Keratinocyte (primary cell): ENCODE measurements around the gene TUT4. TPM values are rescaled to one million over a fixed set of nuclear protein-coding genes. Genes with fewer than 3 reads are reported as not detected.

ENCODE experiments used
- DNase-seq: peaks from one replicate; pipeline ENCODE4 v3.0.0-alpha.2; 2011; ENCODE audit warnings: low read depth, missing footprints, low spot score
- FAIRE-seq: peaks from 2 replicates; lab custom pipeline; 2011; peaks lifted over from hg19 to GRCh38; lab: Jason Lieb, UNC
- H2AFZ ChIP-seq: 2 replicates; pipeline ENCODE4 v1.6.0; 2012; ENCODE audit warnings: low read length, control low read depth, inconsistent platforms; ENCODE audit not compliant: control insufficient read depth
- H3K27ac ChIP-seq: 2 replicates; pipeline ENCODE4 v1.5.1; 2011; ENCODE audit warnings: low read length; ENCODE audit not compliant: control insufficient read depth, insufficient read depth
- H3K27me3 ChIP-seq: 3 replicates; pipeline ENCODE4 v1.6.0; 2011; ENCODE audit warnings: low read length; ENCODE audit not compliant: control insufficient read depth, insufficient read depth; ENCODE audit errors: extremely low read depth
- H3K36me3 ChIP-seq, 2 experiments: 2 replicates in 1 of 2; 3 replicates in 1 of 2; pipeline ENCODE4 v1.5.1; 2011; ENCODE audit warnings: low read length in 2 of 2, mild to moderate bottlenecking in 1 of 2; ENCODE audit not compliant: control insufficient read depth in 2 of 2, insufficient read depth in 2 of 2; ENCODE audit errors: extremely low read depth in 1 of 2
- H3K4me1 ChIP-seq: 3 replicates; pipeline ENCODE4 v1.5.1; 2011; ENCODE audit warnings: low read length; ENCODE audit not compliant: control insufficient read depth, insufficient read depth; ENCODE audit errors: extremely low read depth
- H3K4me2 ChIP-seq: 3 replicates; pipeline ENCODE4 v1.6.0; 2011; ENCODE audit warnings: low read depth, low read length; ENCODE audit not compliant: control insufficient read depth, insufficient read depth; ENCODE audit errors: extremely low read depth
- H3K4me3 ChIP-seq, 3 experiments: fragments of 200-600 bp in 1 of 3; sonication (generic) in 1 of 3; 2 replicates in 2 of 3; 3 replicates in 1 of 3; pipeline ENCODE4 v1.5.1; 2011 to 2016; ENCODE audit warnings: low read length in 3 of 3, mild to moderate bottlenecking in 3 of 3, control low read depth in 2 of 3, inconsistent platforms in 1 of 3, low read depth in 1 of 3, mixed read lengths in 1 of 3, mixed run types in 1 of 3, moderate library complexity in 1 of 3; ENCODE audit not compliant: control insufficient read depth in 2 of 3, insufficient read depth in 2 of 3; ENCODE audit errors: extremely low read depth in 1 of 3
- H3K79me2 ChIP-seq: 2 replicates; pipeline ENCODE4 v1.6.0; 2012; ENCODE audit warnings: low read length; ENCODE audit not compliant: control insufficient read depth, insufficient read depth
- H3K9ac ChIP-seq: 3 replicates; pipeline ENCODE4 v1.6.0; 2011; ENCODE audit warnings: low read length; ENCODE audit not compliant: control insufficient read depth, insufficient read depth; ENCODE audit errors: extremely low read depth
- H3K9me1 ChIP-seq: 3 replicates; pipeline ENCODE4 v1.6.0; 2011; ENCODE audit warnings: low read length; ENCODE audit not compliant: control insufficient read depth, insufficient read depth; ENCODE audit errors: extremely low read depth
- H3K9me3 ChIP-seq: 2 replicates; pipeline ENCODE4 v1.5.1; 2012; ENCODE audit warnings: low read depth, low read length; ENCODE audit not compliant: control insufficient read depth
- H4K20me1 ChIP-seq: 3 replicates; pipeline ENCODE4 v1.6.0; 2011; ENCODE audit warnings: low read length; ENCODE audit not compliant: control insufficient read depth, insufficient read depth; ENCODE audit errors: extremely low read depth
- EZH2 ChIP-seq: IDR thresholded peaks from one replicate; pipeline ENCODE4 v1.6.1; 2012; ENCODE audit warnings: inconsistent platforms, mild to moderate bottlenecking, low read length, moderate library complexity
- dilution Hi-C: fragments of 300-500 bp; cut with MboI; formaldehyde crosslinking; loops from one replicate; pipeline ENCODE4 v1.7.0; 2020; ENCODE audit warnings: low sequenced_read_pairs; ENCODE audit not compliant: extremely low pct_ligation_motif_present
- polyA plus RNA-seq, 5 experiments: library from polyadenylated mRNA; depleted of rRNA in 3 of 5; stranded (reverse) in 3 of 5; stranded (forward) in 1 of 5; unstranded in 1 of 5; fragments of >200 nt; gene quantifications; 1 replicate in 1 of 5; 2 replicates in 3 of 5; 3 replicates in 1 of 5; pipeline versions ENCODE4 v1.2.1 to v1.2.3, GENCODE V29; 2011 to 2012; ENCODE audit warnings: missing spikeins in 2 of 5, low read depth in 1 of 5, low replicate concordance in 1 of 5
- TF ChIP-seq, protein P1 (sequence below), 3 experiments: IDR thresholded peaks in 1 of 3; conservative IDR thresholded peaks in 1 of 3; optimal IDR thresholded peaks in 1 of 3; 2 replicates in 2 of 3; 3 replicates in 1 of 3; pipeline versions ENCODE3 to v1.5.1; 2011; ENCODE audit warnings: low read length in 3 of 3, mild to moderate bottlenecking in 3 of 3, moderate library complexity in 2 of 3, control low read depth in 1 of 3, inconsistent platforms in 1 of 3; ENCODE audit not compliant: insufficient read depth in 2 of 3; ENCODE audit errors: extremely low read depth in 1 of 3

Gene TUT4
- polyA plus RNA-seq, 1 donor (not counting 4 experiments of a cell fraction or from before 2014, with no cell fraction given), result 27.5 TPM

DNA sequence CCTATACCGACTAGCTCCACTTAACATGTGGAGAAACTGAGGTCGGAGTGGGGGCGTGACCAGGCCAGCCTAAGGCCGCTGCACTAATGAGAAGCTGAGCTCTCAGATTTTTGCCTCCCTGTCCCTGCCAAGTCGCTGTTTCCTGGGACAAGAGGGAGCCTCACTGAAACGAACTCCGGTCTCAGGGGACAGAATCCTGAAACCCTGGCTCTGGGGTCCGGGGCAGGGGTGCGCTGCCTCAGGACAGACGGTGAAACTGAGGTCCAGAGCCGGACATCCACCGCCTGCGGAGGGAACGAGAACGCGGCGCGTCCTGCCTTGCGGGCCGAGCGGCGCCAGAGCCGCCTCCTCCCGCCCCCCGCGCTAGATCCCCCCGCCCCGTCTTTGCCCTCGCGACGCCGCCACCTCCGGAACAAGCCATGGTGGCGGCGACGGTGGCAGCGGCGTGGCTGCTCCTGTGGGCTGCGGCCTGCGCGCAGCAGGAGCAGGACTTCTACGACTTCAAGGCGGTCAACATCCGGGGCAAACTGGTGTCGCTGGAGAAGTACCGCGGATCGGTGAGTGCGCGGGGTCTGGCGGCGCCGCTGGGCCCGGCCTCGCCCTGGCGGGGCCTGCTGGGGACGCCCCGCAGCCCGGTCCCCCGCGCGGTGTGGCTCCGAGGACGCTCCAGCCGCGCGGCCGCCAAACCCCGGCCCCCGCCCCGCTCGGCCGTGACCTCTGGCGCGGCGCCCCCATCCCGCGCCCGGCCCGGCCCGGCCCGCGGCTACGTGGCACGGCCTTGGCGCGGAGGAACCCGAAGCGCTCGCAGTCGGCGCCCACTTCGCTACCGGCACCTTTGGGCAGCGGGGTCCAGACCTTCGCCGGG is 49.3 kb upstream of the TUT4 start, which contains the start of gene GPX7:
Gene GPX7 (plus strand): TSS at position 381 of the 865 bp plus-strand sequence. CDS start 39 bp downstream, at position 420.
- FAIRE-seq, result no peak
- Histone ChIP-seq H2AFZ (peak within 1 kb of the TSS; percentile 85), H3K9ac (peak within 1 kb of the TSS; percentile 42)

DNA sequence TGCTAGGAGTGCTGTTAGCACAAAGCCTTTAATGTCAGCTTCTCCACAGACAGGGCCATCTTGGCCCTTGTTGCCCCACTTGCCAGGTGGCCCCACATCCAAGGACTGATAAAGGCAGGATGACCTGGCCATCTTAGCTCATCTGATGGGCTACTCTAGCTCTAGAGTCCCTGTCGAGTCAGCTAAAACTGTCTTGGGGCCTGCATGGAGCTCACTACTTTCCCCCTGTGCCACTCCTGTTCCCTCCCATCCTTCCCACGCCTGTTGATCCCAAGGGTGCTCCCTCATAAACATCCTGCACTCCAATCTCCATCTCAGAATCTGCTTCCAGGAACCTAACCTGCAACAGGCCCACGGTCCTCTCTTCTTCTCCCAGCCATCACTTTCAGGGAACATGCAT is 48.6 kb upstream of the TUT4 start:
- Histone ChIP-seq H3K9me3 (no peaks in the 10 kb centered on the region), H3K9me1 (no peaks in the 10 kb centered on the region), H3K36me3 (no peaks in the 10 kb centered on the region), H3K79me2 (no peaks in the 10 kb centered on the region), H4K20me1 (no peaks in the 10 kb centered on the region), H3K27me3 (no peaks in the 10 kb centered on the region), H3K27ac (no peak overlapping the region), H3K9ac (no peak overlapping the region), H2AFZ (no peak overlapping the region), H3K4me2 (peak overlapping the region; percentile 61), H3K4me1 (no peaks in the 10 kb centered on the region), H3K4me3 (peak overlapping the region in 1 of 3 experiments; percentile 34)
- no peak for TF ChIP-seq EZH2
- TF ChIP-seq, protein P1, sequence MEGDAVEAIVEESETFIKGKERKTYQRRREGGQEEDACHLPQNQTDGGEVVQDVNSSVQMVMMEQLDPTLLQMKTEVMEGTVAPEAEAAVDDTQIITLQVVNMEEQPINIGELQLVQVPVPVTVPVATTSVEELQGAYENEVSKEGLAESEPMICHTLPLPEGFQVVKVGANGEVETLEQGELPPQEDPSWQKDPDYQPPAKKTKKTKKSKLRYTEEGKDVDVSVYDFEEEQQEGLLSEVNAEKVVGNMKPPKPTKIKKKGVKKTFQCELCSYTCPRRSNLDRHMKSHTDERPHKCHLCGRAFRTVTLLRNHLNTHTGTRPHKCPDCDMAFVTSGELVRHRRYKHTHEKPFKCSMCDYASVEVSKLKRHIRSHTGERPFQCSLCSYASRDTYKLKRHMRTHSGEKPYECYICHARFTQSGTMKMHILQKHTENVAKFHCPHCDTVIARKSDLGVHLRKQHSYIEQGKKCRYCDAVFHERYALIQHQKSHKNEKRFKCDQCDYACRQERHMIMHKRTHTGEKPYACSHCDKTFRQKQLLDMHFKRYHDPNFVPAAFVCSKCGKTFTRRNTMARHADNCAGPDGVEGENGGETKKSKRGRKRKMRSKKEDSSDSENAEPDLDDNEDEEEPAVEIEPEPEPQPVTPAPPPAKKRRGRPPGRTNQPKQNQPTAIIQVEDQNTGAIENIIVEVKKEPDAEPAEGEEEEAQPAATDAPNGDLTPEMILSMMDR (optimal IDR thresholded peaks at IDR 0.05 in 1 of 3, IDR thresholded peaks at IDR 0.05 in 1 of 3, conservative IDR thresholded peaks at IDR 0.05 in 1 of 3; ENCODE audit: extremely low read depth in 1 of 3, insufficient read depth in 2 of 3, low read length in 3 of 3), result no peak
- FAIRE-seq (no peak), DNase-seq (no peak)
- dilution Hi-C loops, result no loop called here

More for the DNA sequence above, 49.3 kb upstream of the TUT4 start, which contains the start of gene GPX7:
- no peak for DNase-seq
- Histone ChIP-seq H3K36me3 (no peaks in the 10 kb centered on the region), H3K9me1 (no peaks in the 10 kb centered on the region), H3K4me1 (no peaks in the 10 kb centered on the region), H3K4me2 (peak within 1 kb of the TSS; percentile 61), H4K20me1 (no peaks in the 10 kb centered on the region), H3K27me3 (no peaks in the 10 kb centered on the region), H3K27ac (no peak within 1 kb of the TSS), H3K4me3 (peak within 1 kb of the TSS; percentile 13 to 34 (median 30)), H3K9me3 (no peaks in the 10 kb centered on the region), H3K79me2 (no peaks in the 10 kb centered on the region)
- TF ChIP-seq, protein P1 (optimal IDR thresholded peaks at IDR 0.05 in 1 of 3, IDR thresholded peaks at IDR 0.05 in 1 of 3, conservative IDR thresholded peaks at IDR 0.05 in 1 of 3; ENCODE audit: extremely low read depth in 1 of 3, insufficient read depth in 2 of 3, low read length in 3 of 3), result no peak
- no peak for TF ChIP-seq EZH2
- dilution Hi-C loops, result no loop called here
